GM21528 (cell line): ENCODE results near the gene KRT16.
"Not testable (repeated sequence)": the region's sequence is repeated elsewhere in the genome, so short reads cannot be mapped to it uniquely, and the experiment has no call there.

Experiments used
- ATAC-seq: cut with Tn5 transposase; IDR thresholded peaks from one replicate; pipeline ENCODE4 v1.9.1; 2021; ENCODE audit warnings: mild to moderate bottlenecking, moderate library complexity; ENCODE audit not compliant: unreplicated experiment, low FRiP score

The KRT16 gene

DNA sequence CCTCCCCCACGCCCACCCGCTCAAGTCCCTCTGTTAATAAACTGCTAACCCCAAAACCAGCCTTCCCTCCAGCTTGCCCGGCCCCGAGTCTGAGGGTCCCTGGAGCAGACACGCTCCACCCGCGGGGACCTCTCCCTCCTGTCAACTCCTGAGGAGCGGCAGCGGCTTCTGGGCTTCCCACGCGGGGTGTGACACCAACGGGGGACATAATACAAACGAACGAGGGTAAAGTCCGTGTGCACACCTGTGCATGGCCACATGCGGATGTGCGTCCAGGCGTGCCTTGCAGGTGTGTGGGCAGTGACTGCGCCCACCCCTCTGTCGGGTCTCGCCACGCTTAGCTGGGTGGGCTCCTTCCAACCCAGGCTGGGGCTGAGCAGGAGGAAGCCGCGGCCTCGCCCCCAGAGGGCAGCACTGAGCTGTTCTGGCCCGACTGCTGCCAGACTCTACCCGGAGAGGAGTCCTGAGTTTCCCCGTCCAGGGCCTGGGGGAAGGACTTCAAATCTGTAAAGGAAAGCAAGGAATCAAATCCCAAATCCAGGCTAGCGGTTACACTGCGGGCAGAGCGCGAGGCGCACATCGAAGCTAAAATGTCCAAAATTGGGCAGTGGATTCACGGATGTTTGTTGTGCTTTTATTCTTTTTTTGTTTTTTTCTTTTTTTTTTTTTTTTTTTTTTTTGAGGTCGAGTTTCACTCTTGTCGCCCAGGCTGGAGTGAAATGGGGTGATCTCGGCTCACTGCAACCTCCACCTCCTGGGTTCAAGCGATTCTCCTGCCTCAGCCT is 36.0 kb upstream of the KRT16 start:
- ATAC-seq, result no peak

- no peak for ATAC-seq
Measured at GRCh38 chr17:41647940-41648410, 35.4 kb upstream of the KRT16 start.

DNA sequence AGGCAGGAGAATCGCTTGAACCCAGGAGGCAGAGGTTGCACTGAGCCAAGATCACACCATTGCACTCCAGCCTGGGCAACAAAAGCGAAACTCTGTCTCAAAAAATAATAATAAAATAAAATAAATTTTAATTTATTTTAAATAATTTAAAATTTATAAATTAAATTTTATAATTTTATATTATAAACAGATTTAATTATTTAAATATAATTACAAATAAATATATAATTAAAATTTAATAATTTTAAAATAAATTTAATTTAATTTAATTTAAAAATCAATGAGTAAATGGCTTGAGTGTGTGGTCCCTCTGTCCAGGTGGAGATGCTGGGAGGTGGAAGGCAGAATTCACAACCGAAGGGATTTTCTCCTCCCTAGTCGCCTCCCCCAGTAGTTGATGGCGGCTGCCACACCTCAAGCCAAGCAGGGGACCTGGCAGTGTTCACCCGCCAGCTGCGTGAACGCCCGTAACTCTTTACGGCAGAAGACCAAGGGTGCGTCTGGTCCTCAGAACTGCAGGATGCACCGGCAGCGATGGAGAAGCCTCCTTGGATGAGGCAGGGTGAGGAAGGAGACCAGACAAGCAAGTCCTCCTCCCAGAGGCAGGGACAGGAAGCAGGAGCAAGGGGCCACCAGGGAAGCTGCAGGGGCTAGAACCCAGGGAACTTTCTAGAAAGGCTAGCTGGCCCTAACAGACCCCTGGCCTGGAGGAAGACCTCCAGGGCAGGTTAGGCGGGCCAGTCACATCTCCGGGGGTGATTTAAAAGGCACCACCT is 34.7 kb upstream of the KRT16 start:
- ATAC-seq, result no peak

GRCh38 chr17:41642252-41643156 is 29.9 kb upstream of the KRT16 start:
- ATAC-seq, result no peak

DNA sequence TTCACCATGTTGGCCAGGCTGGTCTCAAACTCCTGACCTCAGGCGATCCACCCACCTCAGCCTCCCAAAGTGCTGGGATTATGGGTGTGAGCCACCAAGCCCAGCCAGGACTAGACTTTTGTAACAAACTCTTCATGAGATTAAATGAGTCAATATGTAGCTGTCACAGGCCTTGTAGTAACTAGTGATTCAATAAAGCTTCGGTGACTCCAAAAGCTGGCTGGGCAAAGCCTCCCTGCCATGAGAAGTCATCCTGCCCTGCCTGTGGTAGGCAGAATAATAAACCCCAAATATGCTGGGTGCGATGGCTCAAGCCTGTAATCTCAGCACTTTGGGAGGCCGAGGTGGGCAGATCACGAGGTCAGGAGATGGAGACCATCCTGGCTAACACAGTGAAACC is 28.0 kb upstream of the KRT16 start:
- not testable (repeated sequence) for ATAC-seq

DNA sequence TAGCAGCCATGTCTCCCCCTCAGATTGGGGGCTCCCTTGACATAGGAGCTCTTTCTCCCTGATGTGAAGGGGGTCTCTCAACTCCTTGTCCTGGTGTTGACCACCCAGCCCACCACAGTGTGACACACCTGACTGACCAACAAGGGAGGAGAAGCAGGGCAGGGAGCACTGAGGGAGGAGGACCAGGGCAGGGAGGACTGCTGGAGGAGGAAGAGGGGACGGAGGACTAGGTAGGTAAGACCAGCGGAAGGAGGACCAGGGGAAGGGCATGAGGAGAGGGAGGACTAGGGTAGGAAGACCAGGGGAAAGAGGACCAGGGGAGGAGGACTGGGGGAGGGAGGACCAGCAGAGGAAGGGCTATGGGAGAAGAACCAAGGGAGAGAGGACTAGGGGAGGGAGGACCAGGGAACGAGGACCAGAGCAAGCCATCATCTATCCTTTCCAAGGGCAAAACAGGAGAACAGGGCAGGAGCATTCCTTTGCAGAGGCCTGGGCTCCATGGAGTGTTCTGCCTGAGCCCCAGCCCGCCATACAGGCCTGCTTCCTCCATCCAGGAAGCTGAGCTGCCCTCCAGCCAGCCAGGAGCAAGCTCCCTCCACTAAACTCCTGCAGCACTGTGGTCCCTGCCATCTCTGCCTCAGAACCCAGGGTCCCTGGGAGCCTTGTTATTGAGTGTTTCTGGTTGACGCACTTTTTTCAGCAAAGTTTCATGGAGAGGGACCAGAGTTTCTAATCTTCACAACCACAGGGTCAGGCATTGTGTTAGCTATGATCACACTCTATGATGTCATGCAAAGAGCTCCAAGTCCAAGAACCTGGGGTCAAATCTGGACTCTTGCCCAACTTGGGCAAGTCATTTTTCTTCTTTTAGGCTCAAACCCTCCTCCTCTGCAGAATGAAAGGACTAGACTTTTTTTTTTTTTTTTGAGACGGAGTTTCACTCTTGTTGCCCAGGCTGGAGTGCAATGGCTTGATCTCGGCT is 27.2 kb upstream of the KRT16 start:
- ATAC-seq, result no peak

DNA sequence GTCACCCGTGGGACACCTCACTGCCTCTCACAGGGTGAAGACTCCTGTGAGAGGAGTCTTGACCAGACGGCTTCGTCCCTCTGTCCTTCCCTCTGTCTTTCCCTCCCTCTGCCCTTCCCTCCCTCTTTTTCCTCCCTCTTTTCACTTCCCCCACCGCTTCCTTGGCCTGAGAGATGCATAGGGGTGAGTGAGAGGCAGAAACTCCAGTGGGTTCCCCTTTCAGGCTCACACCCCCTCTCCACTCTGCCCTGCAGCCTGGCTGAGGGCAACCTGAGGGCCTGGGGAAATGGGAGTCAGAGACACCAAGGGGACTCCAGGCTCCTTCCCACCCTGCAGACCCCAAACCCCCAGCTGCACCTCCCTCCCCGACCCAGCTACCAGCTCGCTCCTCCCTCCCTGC is 26.4 kb upstream of the KRT16 start:
- no peak for ATAC-seq

GRCh38 chr17:41638194-41638593 is 25.6 kb upstream of the KRT16 start:
- ATAC-seq, result no peak

DNA sequence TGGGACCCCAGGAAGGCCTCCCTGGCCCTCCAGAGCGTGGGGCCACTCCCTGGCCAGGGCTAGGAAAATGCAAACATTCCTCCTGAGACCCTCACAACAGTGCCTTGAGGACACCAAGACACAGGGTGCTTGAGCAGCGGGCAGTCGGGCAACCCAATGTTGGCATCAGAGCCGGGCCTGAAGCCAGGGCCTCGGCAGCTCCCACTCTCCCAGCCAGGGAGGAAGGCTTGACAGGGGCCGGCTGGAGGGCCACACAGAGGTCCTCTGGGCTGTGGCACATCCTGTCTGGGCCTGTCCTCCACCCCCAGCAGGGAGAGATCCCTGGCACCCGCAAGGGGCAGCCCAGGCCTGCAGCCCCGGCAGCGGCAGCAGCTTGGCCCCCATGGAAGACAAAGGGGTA is 24.1 kb upstream of the KRT16 start:
- no peak for ATAC-seq

DNA sequence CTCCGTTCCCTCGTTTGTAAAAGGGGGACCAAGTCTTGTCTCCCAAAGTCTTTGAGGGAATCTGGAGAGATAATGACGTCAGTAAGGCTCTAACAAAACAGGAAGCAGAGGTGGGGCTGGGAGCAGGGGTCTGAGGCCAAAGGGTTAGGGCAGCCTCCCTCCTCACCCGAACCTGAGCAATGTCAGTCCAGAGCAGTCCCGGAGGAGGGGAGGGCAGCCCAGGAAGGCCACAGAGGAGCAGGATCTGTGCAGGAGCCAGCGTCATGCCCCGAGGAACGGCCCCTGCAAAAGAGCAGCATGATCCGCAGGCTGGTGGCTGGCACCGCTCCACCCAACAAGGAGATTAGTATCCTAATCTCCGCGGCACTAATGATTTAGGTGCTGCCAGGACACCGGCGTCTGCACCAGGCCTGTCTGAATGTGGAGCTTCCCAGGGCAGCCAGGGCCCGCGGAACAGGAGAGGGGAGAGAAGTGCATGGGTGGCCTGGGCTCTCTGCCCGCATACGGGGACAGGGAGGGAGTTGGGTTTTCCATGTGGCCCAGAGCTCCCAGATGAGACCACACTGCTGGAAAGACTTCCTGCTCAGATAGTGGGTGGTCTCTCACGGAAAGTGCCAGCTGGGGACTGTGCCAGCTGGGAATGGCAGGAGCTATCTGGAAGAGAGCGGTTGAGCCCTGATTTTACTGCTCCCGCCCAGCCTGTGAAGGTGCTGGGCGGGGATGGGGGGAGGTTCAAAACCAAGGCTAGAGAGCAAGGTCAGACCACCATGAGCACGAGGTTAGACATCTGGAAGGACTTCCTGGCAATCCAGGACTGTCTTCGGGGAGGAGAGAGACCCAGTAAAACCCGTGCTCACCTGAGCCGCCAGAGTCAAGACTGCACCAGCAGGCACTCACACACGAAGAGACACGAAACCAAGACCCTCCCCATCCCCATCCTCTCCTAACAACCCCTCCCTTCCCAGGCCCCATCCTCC is 22.8 kb upstream of the KRT16 start:
- no peak for ATAC-seq

DNA sequence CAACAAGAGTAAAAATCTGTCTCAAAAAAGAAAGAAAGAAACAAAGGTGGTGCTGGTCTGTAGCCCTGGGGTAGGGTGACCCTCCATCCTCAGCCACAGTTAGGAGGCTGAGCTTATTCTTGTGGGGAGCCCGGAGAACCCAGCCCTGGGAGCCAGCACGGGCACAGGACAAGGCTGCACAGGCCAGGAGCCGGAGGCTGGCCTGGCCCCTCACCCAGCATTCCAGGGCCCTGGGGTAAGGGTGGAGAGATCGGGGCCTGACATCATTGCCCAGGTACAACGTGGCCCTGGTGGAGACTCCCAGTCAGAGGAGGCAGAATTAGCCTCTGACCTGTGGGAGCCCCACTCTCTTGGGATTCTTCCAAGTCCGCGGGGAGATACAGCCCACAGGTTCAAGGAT is 22.1 kb upstream of the KRT16 start:
- ATAC-seq, result no peak

DNA sequence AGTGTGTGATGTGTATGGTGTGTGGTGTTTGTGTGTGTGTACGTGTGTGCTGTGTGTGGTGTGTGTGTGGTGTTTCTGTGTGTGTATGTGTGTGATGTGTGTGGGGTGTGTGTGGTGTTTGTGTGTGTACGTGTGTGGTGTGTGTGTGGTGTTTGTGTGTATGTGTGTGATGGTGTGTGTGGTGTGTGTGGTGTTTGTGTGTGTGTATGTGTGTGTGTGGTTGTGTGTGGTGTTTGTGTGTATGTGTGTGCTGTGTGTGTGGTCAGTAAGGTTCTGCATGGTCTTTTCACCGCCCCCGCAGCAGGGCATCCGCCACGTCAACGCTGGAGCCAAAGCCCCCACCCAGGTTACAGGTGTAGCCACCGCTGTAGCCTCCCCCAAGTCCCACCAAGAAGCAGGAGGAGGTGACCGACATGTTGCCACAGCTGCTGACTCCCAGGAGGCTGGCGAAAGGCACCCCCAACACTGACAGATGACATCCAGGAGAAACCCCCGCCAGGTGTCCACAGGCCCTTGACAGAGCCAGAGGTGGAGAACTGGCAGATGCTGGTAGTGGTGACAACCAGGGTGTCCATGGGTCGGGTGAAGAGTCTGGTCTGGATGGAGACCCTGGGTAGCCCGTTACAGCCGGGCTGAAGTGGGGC is 21.1 kb upstream of the KRT16 start:
- no peak for ATAC-seq

- ATAC-seq, result no peak
Measured at GRCh38 chr17:41632482-41633105, 20.0 kb upstream of the KRT16 start.

GRCh38 chr17:41631898-41632285 is 19.3 kb upstream of the KRT16 start:
- no peak for ATAC-seq

DNA sequence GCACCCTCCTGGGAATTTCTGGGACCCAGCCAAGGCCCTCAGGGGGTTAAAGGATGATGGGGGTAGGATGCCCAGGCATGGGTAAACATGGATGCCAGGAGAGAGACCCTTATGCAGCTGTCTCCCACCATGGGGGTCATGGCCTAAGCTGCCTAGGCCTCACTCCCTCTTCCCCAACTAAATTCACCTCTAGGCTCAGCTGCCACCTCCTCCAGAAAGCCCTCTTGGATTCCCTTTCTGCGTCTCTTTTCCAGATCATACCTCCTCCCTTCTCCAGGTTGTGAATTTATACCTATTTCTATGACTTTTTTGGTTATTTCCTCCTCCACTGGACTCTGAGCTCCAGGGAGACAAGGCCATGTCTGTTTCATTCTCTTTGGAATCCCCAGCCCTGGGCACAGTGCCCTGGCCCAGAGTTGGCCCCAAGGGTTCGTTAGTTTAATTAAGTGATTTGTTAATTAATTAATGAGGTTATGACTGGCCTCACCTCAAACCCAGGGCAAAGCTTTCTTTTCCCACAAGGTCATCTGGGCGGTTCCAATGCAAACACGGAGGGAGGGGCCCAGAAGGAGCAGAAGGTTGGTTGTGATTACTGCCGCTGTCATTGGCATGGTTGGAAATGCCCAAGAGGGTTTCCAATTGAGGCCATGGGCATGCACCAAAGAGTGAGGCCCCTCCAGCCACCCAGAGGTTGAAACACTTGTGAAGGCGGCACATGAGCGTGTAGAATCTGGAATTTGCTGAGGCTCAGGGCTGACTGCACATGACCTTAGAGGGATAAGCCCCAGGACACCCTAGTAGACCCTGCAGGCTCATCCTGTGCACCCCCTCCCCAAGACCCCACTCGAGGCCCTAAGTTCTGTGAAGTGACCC is 18.7 kb upstream of the KRT16 start:
- no peak for ATAC-seq

- ATAC-seq, result no peak
Measured at GRCh38 chr17:41629826-41630670, 17.5 kb upstream of the KRT16 start.
